GM19043 (cell line): Measurements from ENCODE around the gene RNF146.
"Not testable (repeated sequence)": the region's sequence is repeated elsewhere in the genome, so short reads cannot be mapped to it uniquely, and the experiment has no call there.

Experiments
- ATAC-seq: cut with Tn5 transposase; IDR thresholded peaks from one replicate; pipeline ENCODE4 v1.9.1; 2021; ENCODE audit warnings: low read depth; ENCODE audit not compliant: unreplicated experiment

The RNF146 gene

GRCh38 chr6:127279815-127280214 is 13.2 kb downstream of the RNF146 start:
- ATAC-seq, result no peak

- ATAC-seq, result no peak
Measured at GRCh38 chr6:127282184-127282583, 15.5 kb downstream of the RNF146 start.

GRCh38 chr6:127288705-127289104 is 22.0 kb downstream of the RNF146 start:
- no peak for ATAC-seq

- ATAC-seq, result no peak
Measured at GRCh38 chr6:127289934-127290333, 23.3 kb downstream of the RNF146 start.

- ATAC-seq, result peak; percentile 39
Measured at GRCh38 chr6:127290391-127291265, 24.0 kb downstream of the RNF146 start.

- ATAC-seq, result peak; percentile 88
Measured at GRCh38 chr6:127291495-127291894, 24.8 kb downstream of the RNF146 start.

DNA sequence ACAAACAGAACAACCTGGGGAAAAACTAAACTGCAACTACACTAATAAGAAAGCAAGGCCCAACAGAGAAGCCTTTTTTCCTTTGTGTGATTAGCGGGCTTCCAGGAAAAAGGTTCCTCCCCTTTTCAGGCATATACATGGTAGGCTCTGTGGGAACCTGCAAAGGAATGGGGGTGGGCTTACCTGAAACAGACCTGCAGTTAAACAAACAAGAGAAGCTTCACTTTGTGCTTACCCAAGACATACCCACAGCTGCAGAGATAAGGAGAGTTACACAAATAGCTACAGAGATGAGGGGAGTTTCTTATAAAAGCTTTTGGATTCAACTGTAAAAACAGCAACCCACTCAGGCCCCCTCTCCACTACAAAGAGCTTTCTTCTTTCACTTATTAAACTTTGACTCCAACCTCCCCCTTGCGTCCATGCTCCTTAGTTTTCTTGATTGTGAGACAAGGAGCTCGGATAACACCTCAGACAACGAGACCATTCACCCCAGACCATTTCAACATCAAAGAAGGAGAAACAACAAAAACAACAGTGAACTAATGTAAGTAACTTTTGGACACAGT is 30.9 kb downstream of the RNF146 start:
- no peak for ATAC-seq

DNA sequence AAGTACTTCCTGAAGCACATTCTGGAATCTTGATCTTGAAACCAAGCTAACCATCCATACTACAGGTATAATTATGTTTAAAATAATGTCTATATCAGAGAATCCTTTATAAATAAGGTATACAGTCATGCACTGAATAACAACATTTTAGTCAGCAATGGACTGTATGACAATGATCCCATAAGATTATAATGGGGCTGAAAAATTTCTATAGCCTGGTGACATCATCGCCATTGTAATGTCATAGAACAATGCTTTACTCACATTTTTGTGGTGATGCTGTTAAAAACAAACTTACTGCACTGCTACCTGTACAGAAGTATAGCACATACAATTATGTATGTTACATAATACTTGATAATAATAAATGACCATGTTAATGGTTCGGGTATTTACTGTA is 31.8 kb downstream of the RNF146 start:
- ATAC-seq, result no peak

DNA sequence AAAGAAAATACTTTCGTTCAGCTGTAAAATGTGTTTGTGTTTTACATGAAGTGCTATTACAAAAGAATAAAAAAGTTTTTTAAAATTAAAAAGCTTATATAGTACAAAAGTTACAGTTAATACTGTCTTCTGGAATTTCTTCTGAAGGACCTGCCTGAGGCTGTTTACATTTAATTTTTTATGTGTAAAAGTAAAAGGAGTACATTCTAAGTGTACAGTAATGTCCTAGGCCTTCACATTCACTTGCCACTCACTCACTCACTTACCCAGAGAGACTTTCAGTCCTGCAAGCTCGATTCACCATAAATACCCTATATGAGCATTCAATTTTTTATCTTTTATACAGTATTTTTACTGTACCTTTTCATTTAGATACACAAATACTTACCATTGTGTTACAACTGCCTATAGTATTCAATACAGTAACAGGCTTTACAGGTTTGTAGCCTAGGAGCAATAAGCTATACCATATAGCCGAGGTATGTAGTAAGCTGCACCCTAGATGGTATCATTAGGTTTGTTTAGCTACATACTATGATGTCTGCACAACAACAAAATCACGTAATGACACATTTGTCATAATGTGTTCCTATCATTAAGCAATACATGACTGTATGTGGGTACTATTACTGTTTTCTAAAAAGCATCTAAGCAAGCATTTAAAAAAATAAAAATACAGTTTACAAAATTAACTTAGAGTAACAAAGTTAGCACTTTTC is 33.0 kb downstream of the RNF146 start:
- ATAC-seq, result no peak

GRCh38 chr6:127300411-127300810 is 33.7 kb downstream of the RNF146 start:
- no peak for ATAC-seq

- no peak for ATAC-seq
Measured at GRCh38 chr6:127301199-127301700, 34.6 kb downstream of the RNF146 start.

DNA sequence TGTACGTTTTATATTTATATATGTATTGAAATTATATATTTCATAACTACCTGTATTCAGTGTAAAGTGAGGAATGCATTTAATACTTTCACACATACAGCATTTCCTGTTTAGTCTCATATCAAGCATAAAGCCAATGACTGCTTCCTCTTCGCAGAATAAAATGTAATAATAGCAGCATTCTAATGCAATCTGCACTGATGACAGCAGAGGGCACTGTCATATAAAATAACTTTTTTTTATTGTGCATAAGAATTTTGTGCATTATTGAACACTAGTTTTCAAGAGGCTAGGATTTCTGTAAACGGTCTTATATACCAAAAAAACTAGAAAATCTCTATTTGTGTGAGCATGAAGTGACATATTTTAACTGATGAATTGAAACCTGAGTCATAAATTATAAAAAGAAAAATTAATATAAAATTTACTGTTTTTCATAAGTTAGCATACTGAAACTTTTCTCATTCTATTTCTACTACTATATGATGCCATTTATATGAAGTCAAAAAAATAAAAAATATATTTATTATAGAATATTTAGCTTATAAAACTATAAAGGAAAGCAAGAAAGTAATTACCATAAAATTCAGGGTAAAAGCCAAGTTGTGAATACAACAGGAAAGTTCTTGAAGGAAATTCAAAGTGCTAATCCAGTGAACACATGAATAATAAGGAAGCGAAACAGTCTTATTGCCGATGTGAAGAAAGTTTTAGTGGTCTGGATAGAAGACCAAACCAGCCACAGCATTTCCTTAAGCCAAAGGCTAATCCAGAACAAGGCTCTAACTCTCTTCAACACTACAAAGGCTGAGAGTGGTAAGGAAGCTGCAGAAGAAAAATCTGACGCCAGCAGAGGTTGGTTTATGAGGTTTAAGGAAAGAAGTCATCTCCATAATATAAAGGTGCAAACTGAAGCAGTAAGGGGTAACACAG is 36.3 kb downstream of the RNF146 start:
- ATAC-seq, result peak; percentile 68

- no peak for ATAC-seq
Measured at GRCh38 chr6:127303917-127304316, 37.3 kb downstream of the RNF146 start.

DNA sequence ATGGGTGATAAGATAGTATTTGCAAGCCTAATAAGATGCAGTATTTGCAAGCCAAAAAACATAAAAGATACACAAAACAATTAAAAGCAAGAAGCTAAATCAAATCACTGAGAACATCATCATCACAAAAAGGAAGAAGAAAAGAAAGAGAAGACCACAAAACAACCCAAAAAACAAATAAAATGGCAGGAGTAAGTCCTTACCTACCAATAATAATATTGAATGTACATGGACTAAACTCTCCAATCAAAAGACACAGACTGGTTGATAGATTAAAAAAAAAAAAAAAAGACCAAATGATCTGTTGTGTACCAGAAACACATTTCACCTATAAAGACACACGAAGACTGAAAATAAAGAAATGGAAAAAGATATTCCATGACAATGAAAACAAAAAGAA is 39.1 kb downstream of the RNF146 start:
- no peak for ATAC-seq

DNA sequence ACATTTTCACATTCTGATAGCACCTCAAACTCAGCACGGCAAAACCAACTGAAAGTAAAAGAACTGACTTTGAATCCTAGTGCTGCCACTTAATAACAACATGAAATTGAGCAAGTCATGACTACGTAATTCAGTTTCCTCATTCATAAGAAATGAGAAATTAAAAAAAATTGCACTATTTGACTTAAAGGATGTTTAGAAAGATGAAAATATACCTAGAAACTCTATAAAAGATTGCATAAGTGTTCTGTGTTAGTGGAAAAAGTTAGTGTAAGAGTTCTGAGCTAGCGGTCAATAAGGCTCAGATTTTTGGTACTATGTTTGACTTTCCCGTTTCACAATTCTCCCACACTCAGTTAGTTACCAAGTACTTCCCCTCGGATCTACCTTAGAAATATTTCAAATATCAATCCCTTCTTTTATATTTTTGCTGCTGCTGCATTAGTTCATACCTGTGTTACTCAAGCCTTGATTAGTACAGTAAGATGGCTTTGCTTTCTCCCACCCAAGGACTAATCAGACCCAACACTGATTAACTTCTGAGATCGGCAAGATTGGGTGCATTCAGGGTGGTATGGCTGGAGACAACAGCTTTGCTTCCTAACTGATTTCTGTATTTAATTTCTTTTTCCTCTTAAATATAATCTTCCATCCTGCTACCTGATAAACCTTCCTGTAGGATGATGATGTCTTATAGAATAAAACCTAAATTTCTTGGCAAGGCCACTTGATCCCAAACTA is 50.9 kb downstream of the RNF146 start:
- ATAC-seq, result no peak

- no peak for ATAC-seq
Measured at GRCh38 chr6:127319686-127320085, 53.0 kb downstream of the RNF146 start.

DNA sequence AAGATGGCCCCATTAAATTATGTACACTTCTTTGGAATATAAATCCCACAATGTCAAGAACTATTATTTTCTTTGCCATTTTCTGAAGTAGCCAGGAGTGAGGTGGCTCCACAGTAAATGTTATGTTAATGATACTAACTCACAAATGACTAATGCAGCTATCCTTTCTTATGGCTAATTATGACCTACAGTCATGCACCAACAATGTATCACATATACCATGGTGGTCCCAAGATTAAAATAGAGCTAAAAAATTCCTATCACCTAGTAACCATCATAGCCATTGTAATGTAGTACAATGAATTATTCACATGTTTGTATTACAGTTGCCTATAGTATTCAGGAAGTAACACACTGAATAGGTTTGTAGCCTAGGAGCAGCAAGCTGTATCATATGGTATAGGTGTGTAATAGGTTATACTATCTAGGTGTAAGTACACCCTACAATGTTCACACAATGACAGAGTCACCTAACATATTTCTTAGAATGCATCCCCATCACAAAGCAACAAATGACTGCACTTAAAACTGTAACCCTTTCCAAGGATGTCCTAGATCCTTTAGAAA is 61.5 kb downstream of the RNF146 start:
- no peak for ATAC-seq

GRCh38 chr6:127331256-127331655 is 64.6 kb downstream of the RNF146 start:
- not testable (repeated sequence) for ATAC-seq

DNA sequence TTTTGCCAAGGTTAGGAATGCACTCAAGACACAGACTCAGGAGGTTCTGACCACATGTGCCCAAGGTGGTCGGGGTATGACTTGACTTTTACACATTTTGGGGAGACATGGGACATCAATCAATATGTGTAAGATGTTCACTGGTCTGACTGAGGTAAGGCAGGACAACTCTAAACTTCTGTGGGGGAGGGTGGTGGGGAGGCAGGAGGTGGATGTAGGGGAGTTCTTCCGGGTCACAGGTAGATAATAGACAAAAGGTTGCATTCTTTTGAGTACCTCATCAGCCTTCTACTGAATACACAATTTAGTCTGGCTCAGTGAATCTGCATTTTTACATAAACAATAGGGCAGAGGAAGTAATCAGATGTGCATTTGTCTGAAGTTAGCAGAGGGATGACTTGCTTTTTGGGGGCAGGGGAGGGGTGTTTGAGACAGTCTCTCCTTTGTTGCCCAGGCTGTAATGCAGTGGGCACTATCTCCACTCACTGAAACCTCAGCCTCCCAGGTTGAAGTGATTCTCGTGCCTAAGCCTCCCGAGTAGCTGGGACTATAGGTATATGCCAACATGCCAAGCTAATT is 65.8 kb downstream of the RNF146 start:
- ATAC-seq, result no peak
